SU-DHL-6 (cell line): ENCODE results near the gene ZNF554.

ENCODE experiments used
- H2AFZ ChIP-seq: fragments of 200-600 bp; sonication (generic); 2 replicates; pipeline ENCODE4 v1.6.1; 2014; ENCODE audit warnings: low read depth, mild to moderate bottlenecking, moderate library complexity, mixed read lengths, antibody characterized with exemption, low read length; ENCODE audit not compliant: severe bottlenecking
- H3F3A ChIP-seq: fragments of 200-600 bp; shearing (Covaris generic); 2 replicates; pipeline ENCODE4 v1.6.0; 2016; ENCODE audit warnings: antibody characterized with exemption, mild to moderate bottlenecking; ENCODE audit not compliant: insufficient read depth
- H3K27ac ChIP-seq: fragments of 200-600 bp; sonication (generic); 2 replicates; pipeline ENCODE4 v1.5.1; 2016; ENCODE audit warnings: low read depth, mild to moderate bottlenecking, low read length, moderate library complexity, mixed read lengths
- H3K27me3 ChIP-seq: fragments of 200-600 bp; sonication (generic), shearing (Covaris generic); 2 replicates; pipeline ENCODE4 v1.6.0; 2014; ENCODE audit warnings: mild to moderate bottlenecking, low read length
- H3K36me3 ChIP-seq: fragments of 200-600 bp; sonication (generic); 2 replicates; pipeline ENCODE4 v1.6.1; 2014; ENCODE audit warnings: mild to moderate bottlenecking, low read length, mixed read lengths
- H3K4me2 ChIP-seq: fragments of 300-600, 200-600 bp; shearing (Covaris generic), sonication (generic); 2 replicates; pipeline ENCODE4 v1.6.0; 2014; ENCODE audit warnings: low read length, low read depth, mild to moderate bottlenecking; ENCODE audit not compliant: poor library complexity, severe bottlenecking
- H3K4me3 ChIP-seq: fragments of 200-600 bp; sonication (generic); 2 replicates; pipeline ENCODE4 v1.5.1; 2014; ENCODE audit warnings: antibody characterized with exemption, low read length, mild to moderate bottlenecking, mixed read lengths; ENCODE audit not compliant: insufficient read depth, poor library complexity, severe bottlenecking
- H3K79me2 ChIP-seq: fragments of 200-600 bp; sonication (generic); 2 replicates; pipeline ENCODE4 v1.6.1; 2014; ENCODE audit warnings: mild to moderate bottlenecking, low read length, moderate library complexity; ENCODE audit not compliant: insufficient read depth
- H3K9ac ChIP-seq: fragments of 200-600 bp; sonication (generic); 2 replicates; pipeline ENCODE4 v1.7.0; 2014; ENCODE audit warnings: mild to moderate bottlenecking, low read length
- H3K9me2 ChIP-seq: fragments of 200-600 bp; sonication (generic); replicated peaks from 2 replicates; pipeline ENCODE4 v1.6.1; 2014; ENCODE audit warnings: low read length; ENCODE audit not compliant: insufficient read depth
- H3K9me3 ChIP-seq: fragments of 200-600 bp; sonication (generic); 2 replicates; pipeline ENCODE4 v1.6.1; 2014; ENCODE audit warnings: low read length, mixed read lengths; ENCODE audit not compliant: insufficient read depth
- H4K20me1 ChIP-seq: fragments of 200-600 bp; sonication (generic); 2 replicates; pipeline ENCODE4 v1.6.1; 2014; ENCODE audit warnings: low read depth, mild to moderate bottlenecking, antibody characterized with exemption, low read length, moderate library complexity, mixed read lengths
- EZH2phosphoT487 ChIP-seq: fragments of 200-600 bp; sonication (generic), shearing (Covaris generic); conservative IDR thresholded peaks from 2 replicates; pipeline ENCODE4 v1.6.1; 2018; ENCODE audit warnings: mild to moderate bottlenecking, antibody characterized with exemption, low read length, moderate library complexity, mixed read lengths
- TF ChIP-seq, protein P1 (sequence below): fragments of 200-600 bp; sonication (generic); IDR thresholded peaks from one replicate; pipeline ENCODE4 v1.5.1; 2017; ENCODE audit warnings: antibody characterized with exemption, mild to moderate bottlenecking, low read length, moderate library complexity; ENCODE audit not compliant: insufficient read depth, poor library complexity, severe bottlenecking

The ZNF554 gene

DNA sequence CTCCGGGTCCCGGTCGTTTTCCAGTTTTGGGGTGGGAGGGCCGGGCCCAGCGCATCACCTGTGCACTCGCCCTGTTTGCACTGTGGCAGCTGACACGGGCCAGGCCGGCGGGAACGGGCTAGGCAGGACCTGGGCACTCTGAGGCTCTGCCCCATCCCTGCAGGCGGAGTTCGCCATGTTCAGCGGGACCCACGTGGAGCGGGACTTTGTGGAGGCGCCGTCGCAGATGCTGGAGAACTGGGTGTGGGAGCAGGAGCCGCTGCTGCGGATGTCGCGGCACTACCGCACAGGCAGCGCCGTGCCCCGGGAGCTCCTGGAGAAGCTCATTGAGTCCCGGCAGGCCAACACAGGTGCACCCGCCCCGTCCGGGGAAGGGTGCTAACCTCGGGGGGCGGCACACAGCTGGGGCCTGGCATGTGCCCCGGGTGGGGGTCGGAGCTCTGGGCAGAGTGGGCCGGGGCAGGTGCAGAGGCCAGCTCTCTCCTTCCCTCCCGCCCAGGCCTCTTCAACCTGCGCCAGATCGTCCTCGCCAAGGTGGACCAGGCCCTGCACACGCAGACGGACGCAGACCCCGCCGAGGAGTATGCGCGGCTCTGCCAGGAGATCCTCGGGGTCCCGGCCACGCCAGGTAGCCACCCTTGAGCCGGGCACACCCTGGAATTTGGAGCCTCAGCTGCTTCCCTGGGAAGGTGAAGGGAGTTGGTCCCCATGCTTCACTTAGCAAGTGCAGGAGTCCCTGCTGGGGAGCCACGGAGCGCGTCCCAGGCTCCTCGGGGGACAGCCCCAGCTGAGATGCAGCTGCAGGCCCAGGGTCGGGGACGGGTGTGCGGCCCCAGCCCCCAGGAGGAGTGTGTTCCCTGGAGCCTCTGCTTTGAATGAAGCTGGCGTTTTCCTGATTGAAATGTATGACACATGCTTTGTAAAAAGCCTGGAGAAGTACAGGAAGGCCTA lies 9.3 kb upstream of the ZNF554 start:
- Histone ChIP-seq H2AFZ (no peak overlapping the region), H3K9ac (no peak overlapping the region), H3F3A (no peaks in the 10 kb centered on the region), H3K27ac (no peak overlapping the region), H3K27me3 (no peaks in the 10 kb centered on the region), H4K20me1 (no peaks in the 10 kb centered on the region), H3K9me2 (no peaks in the 10 kb centered on the region), H3K9me3 (no peaks in the 10 kb centered on the region), H3K4me3 (no peak overlapping the region), H3K79me2 (no peaks in the 10 kb centered on the region), H3K4me2 (no peak overlapping the region), H3K36me3 (no peaks in the 10 kb centered on the region)
- TF ChIP-seq, protein P1, sequence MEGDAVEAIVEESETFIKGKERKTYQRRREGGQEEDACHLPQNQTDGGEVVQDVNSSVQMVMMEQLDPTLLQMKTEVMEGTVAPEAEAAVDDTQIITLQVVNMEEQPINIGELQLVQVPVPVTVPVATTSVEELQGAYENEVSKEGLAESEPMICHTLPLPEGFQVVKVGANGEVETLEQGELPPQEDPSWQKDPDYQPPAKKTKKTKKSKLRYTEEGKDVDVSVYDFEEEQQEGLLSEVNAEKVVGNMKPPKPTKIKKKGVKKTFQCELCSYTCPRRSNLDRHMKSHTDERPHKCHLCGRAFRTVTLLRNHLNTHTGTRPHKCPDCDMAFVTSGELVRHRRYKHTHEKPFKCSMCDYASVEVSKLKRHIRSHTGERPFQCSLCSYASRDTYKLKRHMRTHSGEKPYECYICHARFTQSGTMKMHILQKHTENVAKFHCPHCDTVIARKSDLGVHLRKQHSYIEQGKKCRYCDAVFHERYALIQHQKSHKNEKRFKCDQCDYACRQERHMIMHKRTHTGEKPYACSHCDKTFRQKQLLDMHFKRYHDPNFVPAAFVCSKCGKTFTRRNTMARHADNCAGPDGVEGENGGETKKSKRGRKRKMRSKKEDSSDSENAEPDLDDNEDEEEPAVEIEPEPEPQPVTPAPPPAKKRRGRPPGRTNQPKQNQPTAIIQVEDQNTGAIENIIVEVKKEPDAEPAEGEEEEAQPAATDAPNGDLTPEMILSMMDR = no peak
- TF ChIP-seq EZH2phosphoT487 = no peak

DNA sequence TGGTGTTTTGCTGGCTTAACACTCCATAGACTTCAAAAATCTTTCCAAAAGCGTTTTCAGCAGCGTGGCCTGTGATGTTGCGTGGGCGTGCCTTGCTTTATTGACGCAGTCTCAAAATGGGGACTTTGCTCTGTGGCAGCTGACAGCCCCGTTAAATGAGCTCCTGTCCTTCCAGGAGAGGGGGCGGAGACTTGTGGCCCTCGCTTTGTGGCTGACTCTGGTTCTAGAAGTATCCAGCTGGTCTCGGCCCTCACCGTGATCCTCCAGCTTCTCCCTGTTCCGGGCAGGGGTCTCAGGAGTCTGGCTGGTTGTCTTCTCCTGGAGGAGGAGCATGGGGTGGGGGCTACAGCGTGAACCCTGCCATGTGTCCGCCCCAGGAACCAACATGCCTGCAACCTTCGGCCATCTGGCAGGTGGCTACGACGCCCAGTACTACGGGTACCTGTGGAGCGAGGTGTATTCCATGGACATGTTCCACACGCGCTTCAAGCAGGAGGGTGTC lies 8.4 kb upstream of the ZNF554 start:
- H3K9me3 ChIP-seq = no peaks in the 10 kb centered on the region
- no peaks in the 10 kb centered on the region for H3K36me3 ChIP-seq
- H3K79me2 ChIP-seq = no peaks in the 10 kb centered on the region
- H3K9me2 ChIP-seq = no peaks in the 10 kb centered on the region
- H3F3A ChIP-seq = no peaks in the 10 kb centered on the region
- no peak overlapping the region for H2AFZ ChIP-seq
- no peak overlapping the region for H3K4me3 ChIP-seq
- H3K27me3 ChIP-seq = no peaks in the 10 kb centered on the region
- TF ChIP-seq EZH2phosphoT487 = no peak
- TF ChIP-seq, protein P1 = no peak
- no peaks in the 10 kb centered on the region for H4K20me1 ChIP-seq
- H3K27ac ChIP-seq = no peak overlapping the region
- H3K9ac ChIP-seq = no peak overlapping the region
- H3K4me2 ChIP-seq = no peak overlapping the region

DNA sequence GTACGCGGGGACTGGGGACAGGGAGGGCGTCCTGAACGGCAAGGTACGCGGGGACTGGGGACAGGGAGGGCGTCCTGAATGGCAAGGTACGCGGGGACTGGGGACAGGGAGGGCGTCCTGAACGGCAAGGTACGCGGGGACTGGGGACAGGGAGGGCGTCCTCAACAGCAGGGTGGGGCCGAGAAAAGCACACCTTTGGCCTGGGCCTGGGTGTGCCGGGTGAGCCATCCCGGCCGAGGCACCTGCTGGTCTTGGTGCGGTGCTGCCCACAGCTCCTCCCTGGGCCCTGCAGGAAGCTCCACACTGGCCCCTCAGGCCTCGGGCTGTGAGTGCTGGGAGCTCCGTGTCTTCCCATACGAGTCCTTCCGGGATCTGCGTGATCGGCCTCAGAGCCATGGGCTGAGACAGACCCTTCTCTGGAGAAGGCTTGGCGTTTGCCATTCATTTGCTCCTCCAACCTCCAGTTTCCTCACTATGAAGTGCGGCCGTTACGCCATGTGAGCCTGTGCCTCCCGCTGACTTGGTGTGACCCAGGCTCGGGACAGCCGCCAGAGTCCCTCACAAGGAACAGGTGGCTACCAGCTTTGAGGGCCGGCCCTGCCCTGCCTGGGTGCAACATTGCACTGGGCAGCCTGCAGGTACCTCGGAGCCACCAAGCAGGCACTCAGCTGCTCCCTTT lies 7.8 kb upstream of the ZNF554 start:
- Histone ChIP-seq H3K27ac (no peak overlapping the region), H3K27me3 (no peaks in the 10 kb centered on the region), H3K4me2 (no peak overlapping the region), H2AFZ (no peak overlapping the region), H3F3A (no peaks in the 10 kb centered on the region), H3K79me2 (no peaks in the 10 kb centered on the region), H3K36me3 (no peaks in the 10 kb centered on the region), H3K9ac (no peak overlapping the region), H3K9me2 (no peaks in the 10 kb centered on the region), H3K9me3 (no peaks in the 10 kb centered on the region), H3K4me3 (no peak overlapping the region), H4K20me1 (no peaks in the 10 kb centered on the region)
- TF ChIP-seq, protein P1 = no peak
- TF ChIP-seq EZH2phosphoT487 = no peak
